HS-5 (cell line): Measurements from ENCODE around the gene TOE1.
"Not testable (repeated sequence)": the region's sequence is repeated elsewhere in the genome, so short reads cannot be mapped to it uniquely, and the experiment has no call there.

Source experiments
- DNase-seq: peaks from one replicate; pipeline ENCODE4 v3.0.0-alpha.2; 2012; ENCODE audit warnings: low read depth

Gene TOE1

DNA sequence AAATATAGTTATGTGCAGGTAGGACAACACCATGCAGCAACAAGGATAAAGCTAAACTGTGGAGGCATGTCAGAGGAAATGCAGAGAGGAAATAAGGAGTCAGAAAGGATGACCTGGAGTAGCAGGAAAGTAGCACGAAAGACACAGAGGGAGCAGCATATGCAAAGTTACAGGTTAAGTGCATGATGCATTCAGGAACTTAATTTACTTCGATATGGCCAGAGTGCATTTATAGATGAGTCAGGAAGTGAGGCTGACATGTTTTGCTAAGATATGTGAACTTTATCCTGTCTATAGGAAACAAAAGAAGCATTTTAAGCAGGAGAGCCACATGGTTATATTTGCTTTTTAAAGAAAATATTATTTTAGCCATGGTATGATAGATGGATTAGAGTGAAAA, 15.7 kb downstream of the TOE1 start:
- no peak for DNase-seq

DNA sequence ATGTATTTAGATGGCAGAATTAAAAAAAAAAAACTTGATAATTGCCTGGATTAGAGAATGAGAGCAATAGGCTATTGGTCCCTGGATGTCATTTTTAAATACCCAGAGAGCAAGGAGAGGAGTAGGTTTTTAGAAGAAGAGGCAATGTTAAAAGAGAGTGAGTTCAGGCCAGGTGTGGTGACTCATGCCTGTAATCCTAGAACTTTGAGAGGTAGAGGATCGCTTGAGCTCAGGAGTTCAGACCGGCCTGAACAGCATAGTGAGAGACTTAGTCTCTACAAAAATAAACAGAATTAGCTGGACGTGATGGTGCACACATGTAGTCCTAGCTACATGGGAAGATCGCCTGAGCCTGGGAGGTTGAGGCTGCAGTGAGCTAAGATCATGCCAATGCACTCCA, 16.2 kb downstream of the TOE1 start:
- no peak for DNase-seq

DNA sequence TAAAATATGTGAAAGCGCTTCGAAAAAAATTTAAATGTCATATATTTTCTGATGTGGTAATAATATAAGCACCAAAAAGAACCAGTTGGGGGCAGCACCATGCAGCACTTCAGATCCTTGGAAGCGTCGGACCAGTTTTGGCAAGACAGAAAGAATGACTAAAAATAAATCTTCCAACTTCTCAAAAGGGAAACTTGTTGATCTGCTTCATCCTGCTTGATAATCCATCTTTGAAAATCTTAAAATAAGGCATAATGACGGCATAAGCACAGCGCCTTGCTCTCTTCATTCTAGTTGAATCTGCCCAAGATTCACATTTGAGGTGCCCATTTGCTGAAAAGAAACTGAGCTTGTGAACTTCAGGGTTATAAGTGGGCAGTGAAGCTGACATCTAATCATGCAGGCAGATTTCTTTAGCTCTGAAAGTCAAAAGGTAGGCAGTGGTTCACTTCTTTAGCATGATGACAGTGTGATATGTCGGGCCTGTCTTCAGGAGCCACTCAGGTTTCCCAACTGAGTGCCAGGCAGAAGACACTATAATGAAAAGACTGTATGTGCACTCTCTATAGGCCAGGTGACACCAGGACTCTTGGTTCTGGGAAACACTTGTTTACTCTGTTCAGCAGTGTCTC, 20.0 kb downstream of the TOE1 start:
- peak; percentile 14 for DNase-seq

DNA sequence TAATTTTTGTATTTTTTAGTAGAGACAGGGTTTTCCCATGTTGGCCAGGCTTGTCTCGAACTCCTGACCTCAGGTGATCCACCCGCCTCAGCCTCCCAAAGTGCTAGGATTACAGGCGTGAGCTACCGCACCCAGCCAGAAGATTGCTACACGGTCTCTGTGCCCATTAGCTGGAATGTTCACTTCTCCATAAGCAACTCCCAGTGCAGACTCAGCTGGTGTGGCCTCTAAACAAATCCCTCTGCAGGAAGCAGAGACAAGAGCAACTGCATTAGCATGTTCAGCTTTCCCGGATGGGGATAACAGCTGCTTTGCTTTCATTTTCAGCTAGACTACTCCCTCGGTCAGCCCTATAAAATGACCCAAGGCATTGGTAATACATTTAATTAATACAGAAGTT, 21.0 kb downstream of the TOE1 start:
- DNase-seq, result peak; percentile 13

DNA sequence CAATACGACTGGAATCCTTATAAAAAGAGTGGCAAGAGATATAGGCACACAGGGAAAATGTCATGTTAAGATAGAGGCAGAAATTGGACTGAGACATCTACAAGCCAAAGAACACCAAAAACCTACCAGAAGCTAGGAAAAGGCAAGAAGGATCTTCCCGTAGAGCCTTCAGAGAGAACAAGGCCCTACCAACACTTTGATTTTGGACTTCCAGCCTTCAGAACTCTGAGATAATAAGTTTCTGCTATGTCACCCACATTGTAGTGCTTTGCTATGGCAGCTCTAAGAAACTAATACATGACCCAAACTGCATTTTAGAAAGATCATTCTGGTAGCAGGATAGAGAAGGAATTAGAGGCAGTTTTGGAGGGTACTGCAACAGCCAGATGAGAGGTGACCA, 24.3 kb downstream of the TOE1 start:
- no peak for DNase-seq

DNA sequence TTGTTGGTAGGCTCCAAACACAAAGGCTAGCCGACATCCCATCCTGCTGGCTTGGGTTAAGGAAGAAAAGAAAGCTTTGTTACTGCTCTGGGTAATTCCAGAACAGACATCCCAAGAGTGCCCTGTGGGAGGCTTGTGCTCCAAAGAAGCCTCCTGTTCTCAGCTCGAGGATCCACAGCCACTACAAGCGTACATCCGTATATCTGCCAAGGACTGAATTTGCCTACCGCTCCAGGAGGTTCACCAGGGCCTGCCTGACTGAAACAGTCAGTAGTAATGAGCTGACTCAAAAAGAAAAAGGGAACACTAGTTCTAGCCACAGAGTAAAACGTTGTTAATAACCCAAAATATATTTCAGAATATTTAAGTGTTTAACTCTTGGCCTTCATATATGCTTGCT, 25.1 kb downstream of the TOE1 start:
- DNase-seq, result no peak

DNA sequence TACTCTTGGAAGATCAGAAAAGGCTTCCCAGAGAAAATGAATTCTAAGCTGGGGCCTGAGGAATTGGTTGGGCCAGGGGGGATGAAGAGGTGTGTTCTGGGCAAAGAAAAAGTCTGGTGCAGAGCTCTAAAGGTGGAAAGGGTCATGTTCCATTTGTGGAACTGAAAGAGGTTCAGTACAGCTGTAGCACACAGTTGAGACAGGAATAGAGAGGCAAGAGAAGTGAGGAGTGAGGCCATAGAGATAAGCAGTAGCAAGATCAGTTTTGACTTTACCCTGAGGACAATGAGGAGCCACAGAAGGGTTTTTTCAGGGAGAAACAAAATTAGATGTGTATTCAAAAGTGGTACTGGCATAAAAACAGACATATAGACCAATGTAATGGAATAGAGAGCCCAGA, 30.6 kb downstream of the TOE1 start:
- no peak for DNase-seq

DNA sequence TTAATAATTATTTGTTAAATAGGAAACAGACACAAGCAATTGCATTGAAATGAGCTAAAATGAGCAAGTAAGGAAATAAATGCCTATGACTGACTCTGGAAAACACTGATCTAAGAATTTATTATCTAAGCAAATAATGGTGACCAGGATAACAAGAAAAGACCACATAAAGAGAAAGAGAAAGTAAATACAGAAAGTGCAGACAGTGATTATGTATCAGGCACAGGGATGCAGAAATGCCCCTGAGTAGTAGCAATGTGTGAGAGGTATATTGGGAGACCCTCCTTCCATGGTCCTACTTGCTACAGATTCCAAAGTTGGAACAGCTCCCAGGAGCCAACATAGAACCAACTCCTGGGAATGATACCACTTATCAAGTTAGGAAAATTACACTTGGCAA, 33.6 kb downstream of the TOE1 start:
- no peak for DNase-seq

DNA sequence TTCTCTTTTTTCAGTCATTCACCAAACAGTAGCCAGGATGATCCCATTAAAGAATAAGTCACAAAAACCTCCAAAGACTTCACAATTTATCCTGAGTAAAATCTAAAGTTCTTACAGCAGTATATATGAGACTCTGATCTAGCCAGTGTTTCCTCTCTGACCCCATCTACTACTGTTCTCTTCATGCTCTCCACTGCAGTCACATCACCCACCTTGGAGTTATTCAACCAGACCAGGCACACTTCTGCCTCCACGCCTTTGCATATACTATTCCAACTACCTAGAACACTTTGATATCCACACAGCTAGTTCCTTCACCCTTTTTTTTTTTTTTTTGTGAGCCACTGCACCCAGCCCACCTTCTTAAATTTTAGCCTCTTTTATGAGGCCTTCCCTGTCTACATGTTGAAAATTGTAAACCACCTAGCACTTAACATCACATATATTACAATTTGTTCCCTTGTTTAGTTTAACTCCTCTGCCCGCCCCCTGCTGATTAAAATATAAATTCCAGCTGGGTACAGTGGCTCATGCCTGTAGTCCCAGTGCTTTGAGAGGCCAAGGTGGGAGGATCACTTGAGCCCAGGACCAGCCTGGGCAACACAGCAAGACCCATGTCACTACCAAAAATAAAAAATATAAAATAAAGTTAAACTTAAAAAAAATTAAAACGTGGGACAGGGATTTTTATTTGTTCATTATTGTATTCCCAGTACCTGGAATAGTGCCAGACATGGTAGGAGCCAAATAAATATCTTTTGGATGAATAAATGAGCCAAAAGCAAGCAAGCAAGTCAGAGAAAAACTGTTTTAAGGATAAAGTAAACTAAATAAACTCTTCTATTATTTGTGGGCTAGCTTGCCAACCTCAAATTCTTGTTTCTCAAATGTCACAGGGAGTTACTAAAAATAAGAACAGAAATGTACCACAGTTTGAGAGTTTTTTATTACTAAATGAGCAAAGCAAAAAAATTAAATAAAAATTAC, 35.4 kb downstream of the TOE1 start:
- no peak for DNase-seq

DNA sequence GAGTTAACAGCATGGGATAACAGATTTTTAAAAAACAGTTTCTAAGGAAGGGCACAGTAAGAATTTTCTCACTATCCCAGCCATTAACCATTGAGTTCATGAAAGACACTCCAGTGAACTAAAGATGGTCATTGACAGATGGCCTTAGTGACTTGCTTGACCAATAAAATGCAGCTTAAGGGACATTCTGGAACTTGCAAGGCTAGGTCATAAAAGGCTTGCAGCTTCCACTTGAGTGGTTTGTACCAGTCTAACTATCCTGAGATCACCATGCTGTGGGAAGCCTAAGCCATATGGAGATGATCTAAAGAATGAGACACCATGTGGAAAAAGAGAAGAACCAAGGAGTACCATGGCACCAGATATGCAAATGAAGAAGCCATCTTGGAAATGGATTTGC, 38.2 kb downstream of the TOE1 start:
- DNase-seq, result no peak

DNA sequence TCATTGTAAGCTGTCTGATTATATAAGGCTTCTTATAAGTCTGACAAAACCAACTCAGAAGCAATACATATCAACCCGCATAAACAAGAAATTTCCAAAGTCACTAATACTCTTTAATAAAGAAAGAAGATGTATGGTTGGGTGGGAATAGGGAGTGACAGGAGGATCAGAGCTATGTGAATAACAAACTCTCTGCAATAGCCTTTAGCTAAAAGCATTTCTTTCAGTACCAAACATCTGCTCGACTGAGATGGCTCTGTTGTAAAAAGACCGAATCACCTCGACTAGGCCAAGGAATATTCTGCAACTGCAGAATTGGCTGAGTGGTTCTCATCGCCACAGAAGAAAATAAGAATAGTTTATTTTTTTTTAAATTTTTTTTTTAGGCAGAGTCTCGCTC, 39.6 kb downstream of the TOE1 start:
- no peak for DNase-seq

DNA sequence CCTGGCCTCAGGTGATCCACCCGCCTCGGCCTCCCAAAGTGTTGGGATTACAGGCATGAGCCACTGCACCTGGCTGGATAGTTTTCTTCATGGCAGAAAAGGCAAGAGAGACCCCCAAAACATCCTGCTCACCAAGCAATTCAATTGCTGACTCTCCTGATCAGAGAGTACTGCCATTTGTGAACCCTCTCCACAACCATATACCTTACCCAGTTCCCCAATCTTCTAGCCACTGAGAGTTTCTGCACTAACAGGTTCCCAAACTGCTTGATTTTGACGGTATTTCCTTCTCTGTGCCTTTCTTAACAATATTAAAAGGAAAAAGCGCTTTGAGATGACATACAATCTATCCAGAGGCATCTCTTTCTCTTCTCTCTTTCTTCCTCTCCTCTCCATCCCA, 40.2 kb downstream of the TOE1 start:
- no peak for DNase-seq

DNA sequence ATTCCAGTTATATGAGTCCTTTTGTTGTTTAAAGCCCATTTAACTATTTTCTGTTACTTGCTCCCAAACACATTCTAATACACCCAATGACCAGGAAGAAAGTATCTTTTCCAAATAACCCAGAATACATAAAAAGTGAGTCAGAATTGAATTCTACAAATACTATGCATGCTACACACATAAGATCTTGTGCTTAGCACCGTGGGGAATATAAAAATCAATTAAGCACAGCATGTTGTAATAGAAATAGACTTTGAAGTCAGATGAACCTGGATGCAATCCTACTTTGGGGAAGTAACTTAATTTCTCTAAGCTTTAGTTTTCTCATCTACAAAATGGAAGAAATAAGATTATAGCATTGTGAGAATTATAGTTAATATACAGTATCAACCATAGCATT, 40.8 kb downstream of the TOE1 start:
- DNase-seq, result no peak

DNA sequence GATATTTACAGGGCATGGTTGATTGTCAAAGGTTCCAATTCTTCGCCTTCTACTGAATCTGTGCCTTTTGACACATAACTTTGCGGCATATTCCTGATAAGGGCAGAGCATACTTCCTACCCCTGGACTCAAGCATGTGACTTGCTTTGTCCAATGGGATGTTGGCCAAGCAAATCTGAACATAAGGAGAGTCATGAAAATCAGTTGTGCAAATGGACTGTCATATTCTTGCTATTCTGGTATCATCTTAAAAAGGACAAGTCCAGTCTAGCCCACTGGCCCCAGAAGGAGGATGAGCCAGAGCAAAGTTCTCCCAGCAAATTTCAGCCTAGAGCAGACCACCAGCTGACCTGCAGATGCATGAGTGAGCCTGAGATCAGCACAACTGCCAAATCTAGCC, 41.3 kb downstream of the TOE1 start:
- no peak for DNase-seq

DNA sequence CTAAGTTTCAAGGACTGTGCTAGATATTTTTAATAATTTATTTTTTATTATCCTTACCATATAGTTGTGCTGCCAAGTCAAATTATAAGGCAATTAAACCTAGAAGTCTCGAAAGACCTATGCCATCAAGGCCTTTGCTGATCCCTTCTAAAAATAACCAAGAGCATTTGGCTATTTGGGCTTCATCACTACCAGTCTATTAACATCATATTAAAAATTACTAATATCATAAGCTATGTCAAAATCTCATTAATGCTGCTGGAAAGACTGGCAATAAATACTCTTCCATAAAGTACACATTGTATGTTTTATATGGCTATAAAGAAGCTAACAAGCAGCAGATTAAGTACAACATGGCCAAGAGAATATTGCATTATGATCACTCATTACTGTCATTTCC, 43.2 kb downstream of the TOE1 start:
- no peak for DNase-seq

DNA sequence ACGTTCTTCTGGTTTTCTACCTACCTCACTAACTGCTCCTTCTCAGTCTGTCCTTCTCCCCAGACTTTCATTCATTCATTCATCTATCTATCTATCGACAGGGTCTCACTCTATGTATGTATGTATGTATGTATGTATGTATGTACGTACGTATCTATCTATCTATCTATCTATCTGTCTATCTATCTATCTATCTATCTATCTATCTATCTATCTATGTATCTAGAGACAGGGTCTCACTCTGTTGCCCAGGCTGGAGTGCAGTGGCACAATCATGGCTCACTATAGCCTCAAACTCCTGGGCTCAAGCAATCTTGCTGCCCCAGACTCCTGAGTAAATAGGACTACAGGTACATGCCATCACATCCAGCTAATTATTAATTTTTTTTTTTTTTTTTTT, 44.2 kb downstream of the TOE1 start:
- not testable (repeated sequence) for DNase-seq

DNA sequence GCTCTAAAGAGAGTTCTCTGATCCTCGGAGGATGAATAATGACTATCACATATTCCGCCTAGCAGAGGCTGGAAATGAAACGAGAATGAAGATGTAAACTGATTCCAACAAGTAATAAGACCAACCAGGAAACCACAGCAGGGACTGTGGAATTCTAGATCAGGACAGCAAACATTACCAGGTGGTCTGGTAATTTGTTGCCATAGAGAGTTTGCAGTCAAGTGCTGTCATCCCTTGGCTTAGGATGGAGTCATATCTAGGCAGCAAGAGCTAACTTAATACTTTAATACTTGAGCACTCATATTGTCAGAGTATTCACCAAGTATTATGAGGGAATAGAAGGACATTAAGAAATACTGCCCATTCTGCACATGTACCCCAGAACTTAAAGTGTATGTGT, 45.3 kb downstream of the TOE1 start:
- no peak for DNase-seq

DNA sequence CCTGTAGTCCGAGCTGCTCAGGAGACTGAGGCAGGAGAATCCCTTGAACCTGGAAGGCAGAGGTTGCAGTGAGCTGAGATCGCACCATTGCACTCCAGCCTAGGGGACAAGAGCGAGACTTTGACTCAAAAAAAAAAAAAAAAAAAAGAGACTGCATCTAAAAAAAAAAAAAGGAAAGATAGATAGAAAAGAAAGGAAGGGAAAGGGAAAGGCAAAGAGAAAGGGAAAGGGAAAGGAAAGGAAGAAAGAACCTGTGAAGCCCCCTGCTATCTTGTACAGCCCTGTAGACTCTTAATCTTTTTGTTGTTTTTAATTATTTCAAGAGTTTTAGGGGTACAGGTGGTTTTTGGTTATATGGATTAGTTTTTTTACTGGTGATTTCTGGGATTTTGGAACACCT, 46.2 kb downstream of the TOE1 start:
- no peak for DNase-seq
